Stimulated activated CD8-positive, alpha-beta memory T cell treated with anti-CD3 and anti-CD28 coated beads, Interleukin-7, amount 100 ng/mL, for 1 hour (primary cell): ENCODE measurements around the gene SHROOM2.

Source experiments
- DNase-seq, 2 donors: peaks; one replicate each; pipeline ENCODE4 v3.0.0-alpha.2; 2020; ENCODE audit warnings: low read depth in 2 of 2

The SHROOM2 gene

DNA sequence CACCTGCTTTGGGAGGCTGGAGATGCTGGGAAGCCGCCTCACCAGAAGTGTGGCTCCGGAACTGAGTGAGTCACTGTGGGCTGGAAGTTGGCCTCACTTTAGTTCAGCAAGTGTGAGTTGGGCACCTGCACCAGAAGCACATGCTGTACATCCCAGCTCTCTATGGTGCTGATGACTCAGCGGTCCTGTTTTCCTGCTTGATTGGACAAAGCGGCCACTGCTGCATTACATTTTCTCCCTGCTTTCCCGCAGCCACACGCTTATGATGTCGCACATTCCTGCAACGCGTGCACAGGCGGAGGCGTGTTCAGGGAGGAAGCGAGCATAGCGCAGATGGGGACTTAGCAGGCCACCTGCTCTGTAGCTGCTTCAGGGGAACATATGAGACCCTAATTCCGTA lies 154.2 kb downstream of the SHROOM2 start:
- DNase-seq: no peak

DNA sequence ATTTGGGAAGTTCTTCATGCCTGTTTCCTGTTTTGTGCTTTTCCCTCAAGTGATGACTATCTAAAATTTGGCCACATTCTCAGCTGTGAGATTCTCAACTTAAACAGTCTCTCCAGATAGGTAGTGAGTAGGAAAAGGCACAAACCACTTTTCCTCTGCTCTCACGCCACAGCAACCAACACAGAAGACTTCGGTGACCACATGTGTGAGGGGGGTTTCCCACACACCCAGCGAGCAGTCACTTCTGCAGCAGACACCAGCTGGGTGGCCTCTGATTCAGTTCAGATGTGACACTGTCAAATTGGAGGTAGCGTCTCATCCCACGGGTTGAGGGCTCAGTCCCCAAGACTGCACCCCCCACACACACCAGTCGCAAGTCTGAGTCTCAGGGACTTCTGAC lies 155.9 kb downstream of the SHROOM2 start:
- peak; percentile 2 to 8 for DNase-seq

DNA sequence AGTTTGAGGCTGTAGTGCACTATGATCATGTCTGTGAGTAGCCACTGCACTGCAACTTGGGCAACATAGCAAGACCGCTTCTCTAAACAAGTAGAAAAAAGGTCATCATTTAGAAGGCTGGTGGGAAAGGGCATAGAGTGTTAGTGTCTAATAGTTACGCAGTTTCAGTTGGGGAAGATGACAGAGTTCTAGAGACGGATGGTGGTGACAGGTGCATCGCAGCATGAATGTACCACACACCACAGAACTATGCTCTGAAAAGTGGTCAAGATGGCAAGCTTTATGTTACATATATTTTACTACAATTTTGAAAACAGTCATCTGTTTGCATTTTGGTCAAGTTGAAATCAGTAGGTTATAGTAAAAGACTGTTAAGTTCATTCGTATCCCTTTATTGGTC lies 157.2 kb downstream of the SHROOM2 start:
- DNase-seq: no peak

DNA sequence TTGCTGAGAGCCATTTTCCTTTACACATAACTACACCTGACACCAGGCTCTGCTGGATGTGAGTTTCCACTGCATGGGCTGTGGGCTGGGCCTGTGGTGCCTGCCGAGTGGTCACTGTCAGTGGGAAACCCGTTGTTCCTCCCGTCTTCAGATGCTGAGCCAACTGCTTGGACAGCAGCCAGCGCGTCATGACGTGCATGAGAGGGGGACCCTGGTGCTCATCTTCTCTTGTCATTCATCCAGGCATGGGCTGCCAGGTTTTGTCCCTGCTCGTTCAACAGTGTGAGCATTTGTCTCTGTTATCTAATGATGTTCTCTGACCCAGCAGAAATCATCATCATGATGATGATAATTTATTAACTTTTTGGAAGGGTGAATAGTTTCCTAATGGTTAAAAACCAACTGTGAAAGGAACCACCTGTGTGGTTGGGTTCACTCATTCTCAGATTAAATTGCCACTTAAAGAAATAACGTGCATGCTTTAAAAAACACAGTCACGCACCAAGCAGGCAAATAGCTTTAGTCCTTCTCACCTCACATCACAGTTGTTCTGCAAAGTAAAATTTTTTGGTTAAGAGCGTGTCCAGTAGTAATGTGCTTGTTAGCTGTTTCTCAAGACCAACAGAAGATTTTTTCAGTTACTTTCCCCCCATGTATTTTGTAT lies 161.0 kb downstream of the SHROOM2 start:
- DNase-seq: no peak

DNA sequence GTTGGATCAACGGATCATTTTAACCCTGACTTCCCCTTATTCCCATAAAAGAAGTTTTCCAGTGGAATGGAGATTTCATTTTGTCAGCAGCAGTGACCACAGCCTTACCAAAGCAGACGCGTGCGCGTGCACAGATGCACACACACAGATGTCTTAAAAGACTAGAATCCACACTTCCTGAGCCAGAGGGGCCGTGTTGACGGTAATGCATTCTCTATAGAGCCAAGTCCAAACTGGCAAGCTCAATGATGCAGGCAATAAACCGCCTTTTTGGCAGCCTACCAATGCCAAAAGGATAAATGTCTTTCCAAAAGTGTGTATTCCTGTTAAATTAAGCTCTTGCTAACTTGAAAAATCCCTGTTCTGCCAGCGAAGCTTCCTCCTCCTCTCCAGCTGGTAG lies 162.2 kb downstream of the SHROOM2 start:
- DNase-seq: no peak

DNA sequence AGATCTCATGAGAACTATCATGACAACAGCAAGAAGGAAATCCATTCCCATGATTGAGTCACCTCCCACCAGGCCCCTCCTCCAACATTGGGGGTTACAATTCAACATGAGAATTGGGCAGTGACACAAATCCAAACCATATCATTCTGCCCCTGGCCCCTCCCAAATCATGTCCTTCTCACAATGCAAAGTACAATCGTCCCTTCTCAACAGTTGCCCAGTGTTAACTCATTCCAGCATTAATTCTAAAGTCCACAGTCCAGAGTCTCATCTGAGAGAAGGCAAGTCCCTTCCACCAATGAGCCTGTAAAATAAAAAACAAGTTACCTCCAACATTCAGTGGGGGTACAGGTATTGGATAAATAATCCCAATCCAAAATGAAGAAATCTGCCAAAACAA lies 166.1 kb downstream of the SHROOM2 start:
- DNase-seq: no peak

DNA sequence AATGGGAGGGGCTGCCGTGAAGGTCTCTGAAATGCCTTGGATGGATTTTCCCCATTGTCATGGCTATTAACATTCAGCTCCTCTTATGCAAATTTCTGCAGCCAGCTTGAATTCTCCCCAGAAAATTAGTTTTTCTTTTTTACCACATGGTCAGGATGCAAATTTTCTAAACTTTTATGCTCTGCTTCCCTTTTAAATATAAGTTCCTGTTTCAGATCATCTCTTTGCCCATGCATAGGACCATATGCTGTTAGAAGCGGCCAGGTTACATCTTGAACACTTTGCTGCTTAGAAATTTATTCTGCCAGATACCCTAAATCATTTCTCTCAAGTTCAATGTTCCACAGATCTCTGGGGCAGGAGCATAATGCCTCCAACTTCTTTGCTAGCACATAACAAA lies 167.2 kb downstream of the SHROOM2 start:
- DNase-seq: no peak

DNA sequence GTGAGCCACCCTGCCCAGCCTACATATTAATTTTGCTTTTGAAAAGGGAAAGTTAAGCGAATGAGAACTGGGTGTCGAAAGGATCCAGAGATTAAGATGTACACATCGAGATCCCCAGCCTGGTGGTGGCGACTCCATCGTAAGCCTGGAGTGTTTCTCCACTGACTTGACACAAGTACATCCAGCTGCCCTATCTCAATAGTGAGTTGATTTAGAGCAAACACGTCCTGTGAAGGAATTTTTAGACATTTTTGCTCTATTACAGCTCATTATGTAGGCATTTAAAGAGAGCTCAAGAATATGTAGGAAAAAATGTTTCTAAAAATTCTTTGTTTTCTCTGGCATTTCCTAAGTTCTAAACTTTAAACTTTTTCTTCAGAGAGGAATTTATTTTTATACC lies 169.3 kb downstream of the SHROOM2 start:
- DNase-seq: no peak

DNA sequence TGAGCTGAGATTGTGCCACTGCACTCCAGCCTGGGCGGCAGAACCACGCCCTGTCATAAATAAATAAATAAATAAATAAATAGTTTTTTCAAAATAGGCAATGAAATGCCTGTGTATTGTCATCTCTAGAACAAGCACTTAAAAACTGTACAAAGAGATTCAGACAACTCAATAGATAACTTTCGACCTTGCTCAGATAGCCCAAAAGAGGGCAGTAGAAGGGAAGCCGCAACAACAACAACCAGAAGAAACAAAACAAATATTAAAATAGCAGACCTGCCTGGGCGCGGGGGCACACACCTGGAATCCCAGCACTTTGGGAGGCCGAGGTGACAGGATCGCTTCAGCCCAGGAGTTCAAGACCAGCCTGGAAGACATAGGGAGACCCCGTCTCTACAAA lies 171.5 kb downstream of the SHROOM2 start:
- DNase-seq: no peak

DNA sequence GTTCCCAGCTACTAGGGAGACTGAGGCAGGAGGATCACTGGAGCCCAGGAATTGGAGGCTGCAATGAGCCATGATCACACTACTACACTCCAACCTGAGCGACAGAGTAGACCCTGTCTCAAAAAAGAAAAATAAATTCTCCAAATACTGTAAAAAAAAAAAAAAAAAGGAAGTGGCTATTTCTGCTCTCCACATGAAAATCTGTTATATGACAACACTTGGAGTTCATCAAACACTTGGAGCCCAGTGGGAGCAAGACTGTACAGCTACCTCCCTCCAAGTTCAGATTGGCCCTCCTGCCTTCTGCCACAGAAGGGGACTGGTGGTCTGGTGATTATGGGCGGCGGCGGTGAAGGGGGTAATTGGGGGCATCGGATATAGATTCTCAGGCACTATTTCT lies 172.0 kb downstream of the SHROOM2 start:
- DNase-seq: no peak

DNA sequence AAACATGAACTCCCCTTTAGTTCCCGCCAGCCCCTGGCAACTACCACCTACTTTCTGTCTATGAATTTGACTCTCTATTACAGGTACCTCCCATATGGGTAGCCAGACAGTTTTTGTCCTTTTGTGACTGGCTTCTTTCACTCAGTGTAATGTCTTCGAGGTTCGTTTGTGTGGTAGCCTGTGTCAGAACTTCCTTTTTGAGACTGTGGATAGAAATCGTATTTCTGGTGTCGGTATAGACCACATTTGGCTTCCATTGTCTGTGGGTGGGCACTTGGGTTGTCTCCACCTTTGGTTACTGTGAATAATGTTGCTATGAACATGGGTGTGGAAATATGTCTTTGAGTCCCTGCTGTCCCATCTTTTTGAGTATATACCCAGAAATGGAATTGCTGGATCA lies 175.5 kb downstream of the SHROOM2 start:
- no peak for DNase-seq

DNA sequence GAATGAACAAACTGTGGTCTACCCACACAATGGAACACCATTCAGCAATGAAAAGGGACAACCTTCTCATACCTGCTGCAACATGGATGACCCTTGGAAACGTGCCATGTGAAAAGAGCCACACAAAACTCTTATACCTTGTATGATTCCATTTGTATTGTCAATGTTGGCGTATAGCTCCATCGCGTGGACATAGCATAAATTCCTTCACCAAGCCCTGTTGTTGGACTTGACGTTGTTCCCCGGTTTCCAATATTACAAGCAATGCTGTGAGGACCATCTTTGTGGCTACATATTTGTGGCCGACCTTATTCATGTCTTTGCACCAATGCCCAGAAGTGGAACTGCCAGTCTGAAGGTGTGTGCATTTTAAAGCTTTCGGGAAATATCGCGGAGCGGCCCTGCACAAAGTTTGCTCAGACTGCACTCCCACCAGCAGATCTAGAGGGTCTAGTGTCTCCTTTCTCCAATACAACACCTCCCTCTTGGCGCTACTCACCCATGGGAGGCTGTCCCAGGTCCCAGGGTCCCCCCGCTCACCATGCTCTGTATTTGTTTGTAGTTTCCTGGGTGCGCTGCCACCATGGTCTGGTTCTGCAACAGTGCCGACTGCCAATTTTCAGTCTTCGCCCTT lies 180.7 kb downstream of the SHROOM2 start, which contains the start of gene CLDN34:
Gene CLDN34 (plus strand): TSS at position 584 of the 634 bp plus-strand sequence. CDS start 0 bp downstream, at position 584.
- no peak for DNase-seq

DNA sequence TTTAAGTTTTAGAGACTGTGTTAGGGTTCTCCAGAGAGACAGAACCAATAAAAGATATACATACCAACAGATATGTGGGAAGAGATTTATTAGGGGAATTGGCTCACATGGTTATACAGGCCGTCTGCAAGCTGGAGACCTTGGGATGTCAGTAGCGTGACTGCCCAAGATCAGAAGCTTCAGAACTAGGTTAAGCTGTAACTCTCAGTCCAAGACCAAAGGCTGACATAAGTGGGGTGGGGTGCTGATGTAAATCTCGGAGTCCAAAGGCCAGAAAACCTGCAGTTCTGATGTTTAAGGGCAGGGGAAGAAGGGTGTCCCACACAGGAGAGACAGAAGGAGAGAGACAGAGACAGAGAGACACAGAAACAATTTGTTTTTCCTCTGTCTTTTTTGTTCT lies 191.4 kb downstream of the SHROOM2 start:
- DNase-seq: no peak

DNA sequence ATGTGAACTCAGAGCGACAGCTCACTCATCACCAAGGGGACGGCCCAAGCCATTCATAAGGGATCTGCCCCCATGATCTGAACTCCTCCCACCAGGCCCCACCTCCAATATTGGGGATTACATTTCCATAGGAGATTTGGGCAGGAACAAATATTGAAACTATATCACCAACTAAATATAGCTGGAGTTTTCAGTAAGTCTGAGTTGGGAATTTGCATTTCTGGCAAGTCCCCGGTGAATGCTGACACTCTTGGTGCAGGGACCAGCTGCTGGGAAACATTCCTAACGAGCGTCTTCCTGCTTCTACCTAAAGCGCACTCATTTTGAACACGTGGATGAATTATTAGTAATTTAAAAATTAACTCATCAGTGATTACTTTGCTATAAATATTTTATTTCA lies 194.2 kb downstream of the SHROOM2 start:
- no peak for DNase-seq

DNA sequence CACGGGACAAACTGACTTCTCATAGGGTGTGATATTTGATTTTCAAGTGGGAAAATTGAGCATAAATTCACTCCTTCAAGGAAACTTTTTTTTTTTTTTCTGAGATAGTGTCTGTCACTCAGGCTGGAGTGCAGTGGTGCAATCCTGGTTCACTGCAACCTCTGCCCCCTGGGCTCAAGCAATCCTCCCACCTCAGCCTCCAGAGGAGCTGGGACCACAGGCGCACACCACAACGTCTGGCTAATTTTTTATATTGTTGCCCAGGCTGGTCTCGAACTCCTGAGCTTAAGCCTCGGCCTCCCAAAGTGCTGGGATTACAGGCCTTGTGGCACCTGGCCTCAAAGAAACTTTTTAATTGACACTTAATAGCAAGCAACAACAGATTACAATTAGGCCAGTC lies 194.7 kb downstream of the SHROOM2 start:
- no peak for DNase-seq

DNA sequence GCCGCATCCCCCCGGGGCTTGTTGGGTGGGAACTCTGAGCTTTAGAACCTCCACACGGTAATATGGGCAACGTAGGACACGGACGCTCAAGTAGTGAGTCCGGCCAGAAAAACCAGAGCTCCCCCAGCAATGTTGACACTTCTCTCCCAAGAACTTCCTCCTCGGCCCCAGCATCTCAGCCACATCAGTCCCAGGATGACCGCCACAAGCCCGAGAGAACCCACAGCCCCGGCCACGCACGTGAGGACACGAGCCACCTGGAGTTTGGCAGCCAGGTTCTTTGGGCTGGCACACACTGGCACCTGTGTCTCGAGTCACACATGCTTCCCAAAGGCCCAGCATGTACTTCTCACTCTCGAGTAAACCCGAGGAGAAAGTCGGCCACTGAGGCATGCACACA lies 197.2 kb downstream of the SHROOM2 start:
- DNase-seq: no peak

DNA sequence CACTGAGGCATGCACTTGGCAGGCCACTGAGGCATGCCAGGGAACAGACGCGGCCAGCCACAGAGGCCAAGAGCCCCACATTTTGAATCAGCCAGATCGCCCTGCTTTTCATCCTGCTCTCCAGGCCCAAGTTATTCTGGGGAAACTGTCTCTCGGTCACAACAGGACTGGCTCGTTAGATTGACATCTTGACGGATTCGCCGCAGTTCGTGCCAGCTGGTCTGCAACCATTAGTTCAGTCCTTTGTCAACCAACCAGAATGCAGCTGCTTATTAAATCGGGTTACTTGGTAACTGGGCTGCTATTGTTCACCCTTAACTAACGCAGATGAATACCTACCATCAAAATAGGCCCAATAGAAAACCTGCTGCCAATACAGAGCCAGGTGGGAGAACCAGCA lies 197.6 kb downstream of the SHROOM2 start:
- DNase-seq: no peak

DNA sequence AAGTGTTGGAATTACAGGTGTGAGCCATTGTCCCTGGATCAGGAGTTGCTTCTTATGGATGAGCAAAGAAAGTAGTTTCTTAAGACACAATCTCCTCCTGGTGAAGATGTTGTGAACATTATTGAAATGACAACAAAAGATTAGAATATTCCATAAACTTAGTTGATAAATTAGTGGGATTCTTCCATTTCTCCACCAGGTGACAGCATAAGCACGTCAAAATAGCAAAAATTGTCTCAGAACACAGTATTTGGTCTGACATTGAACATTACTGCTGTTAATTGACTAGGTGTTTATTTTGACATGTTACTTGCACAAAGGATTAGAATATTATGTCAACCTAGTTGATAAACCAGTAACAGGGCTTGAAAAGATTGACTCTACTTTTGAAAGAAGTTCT lies 202.5 kb downstream of the SHROOM2 start:
- DNase-seq: no peak

DNA sequence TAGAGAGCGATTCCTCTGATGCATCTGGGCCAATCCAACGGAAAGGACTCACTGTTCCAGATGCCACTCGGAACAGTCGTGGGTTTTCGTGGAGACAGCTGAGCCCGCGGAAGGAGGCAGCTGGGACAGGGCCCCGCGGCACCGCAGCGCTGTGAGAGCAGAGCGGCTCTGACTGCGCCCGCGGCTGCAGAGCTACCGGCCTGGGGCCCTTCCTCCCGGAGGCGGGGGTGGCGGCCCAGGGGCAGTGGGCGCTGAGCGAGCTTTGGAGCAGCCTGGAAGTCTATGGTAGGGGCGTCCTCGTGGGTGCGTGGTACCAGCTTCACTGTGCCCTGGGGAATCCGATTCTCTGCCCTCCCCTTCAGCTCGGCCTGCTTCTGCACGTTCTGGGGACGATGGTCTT lies 205.8 kb downstream of the SHROOM2 start:
- DNase-seq: no peak

DNA sequence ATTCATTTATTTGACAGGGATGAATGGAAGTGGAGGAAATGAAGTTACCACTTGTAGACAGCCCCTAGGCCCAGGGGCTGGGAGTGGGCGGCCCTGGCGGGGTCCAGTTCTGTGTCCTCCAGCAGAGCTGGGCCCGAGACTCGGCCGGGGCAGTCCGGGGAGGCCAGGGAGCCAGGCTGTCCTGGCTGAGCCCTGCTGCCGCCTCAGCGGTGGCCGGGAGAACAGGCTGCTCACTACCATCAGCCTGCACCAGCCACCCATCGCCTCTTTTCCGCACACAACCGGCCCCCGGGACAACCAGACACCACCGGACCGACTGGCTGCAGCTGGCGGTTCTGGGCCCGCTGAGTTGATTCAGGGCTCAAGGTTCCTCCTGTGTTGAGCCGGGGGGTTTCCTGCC lies 206.5 kb downstream of the SHROOM2 start:
- DNase-seq: no peak

DNA sequence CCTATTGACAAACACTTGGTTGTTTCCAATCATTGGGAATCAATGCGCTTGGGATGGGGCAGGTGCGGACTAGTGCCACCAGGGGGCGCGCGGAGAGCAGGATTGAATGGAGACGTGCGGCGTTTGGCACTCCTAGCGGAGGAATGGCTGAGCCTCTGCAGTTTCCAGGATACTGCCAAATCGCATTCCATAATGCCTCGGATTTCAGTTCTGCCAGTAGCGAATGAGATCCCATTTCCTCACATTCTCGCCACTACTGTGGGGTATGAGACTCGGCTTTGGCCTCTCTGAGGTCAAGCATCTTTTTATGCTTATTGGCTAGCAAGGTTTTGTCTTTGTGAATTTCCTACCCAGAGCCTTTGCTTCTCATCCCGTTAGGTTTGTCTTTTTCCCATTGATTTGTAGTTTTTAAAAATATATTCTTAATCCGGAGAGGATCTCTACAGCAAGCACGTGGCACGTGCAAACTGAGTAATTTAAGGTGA lies 209.7 kb downstream of the SHROOM2 start:
- peak; percentile 59 to 68 for DNase-seq

DNA sequence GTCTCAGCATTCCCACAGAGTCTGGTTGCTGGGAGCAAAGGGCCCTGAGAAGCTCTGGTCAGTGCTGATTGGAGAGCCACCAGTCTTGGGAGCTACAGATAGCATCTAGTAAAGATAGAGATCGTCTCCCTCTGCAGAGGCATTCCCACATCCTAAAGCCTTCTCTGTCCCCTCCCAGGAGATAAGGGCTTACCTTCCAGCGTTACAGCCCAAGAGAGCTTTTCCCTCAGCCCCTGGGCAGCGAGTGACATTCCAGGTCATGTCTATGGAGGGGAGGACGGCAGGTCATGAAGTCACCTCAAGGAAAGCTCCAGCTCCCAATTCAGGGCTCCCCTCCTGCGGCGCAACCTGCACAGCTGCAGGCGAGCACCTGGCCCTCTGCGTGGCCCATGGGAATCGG lies 210.8 kb downstream of the SHROOM2 start:
- DNase-seq: no peak

DNA sequence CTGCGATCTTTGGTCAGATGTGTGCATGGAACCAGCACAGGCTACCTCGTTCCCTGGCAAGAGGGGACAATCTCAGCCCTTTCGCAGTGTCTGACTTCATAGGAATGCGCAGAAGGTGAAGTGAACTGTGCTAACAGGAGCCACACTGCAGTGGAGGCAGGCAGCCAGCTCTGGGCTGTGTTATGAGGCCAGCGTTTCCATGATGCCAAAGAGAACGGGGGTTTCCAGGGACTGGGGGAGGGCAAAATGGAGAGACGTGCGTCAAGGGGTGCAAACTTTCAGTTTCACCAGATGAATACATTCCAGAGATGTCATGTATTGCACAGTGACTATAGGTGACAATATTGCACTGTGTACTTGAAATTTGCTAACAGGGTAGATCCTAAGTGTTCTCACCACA lies 211.3 kb downstream of the SHROOM2 start:
- no peak for DNase-seq
